GM12892 (cell line): ENCODE results near the gene TRUB1.

ENCODE experiments used
- POLR2A ChIP-seq: IDR thresholded peaks from 2 replicates; pipeline ENCODE4 v1.6.1; 2011; ENCODE audit warnings: low read depth, low read length, control low read depth
- POLR2AphosphoS5 ChIP-seq: IDR thresholded peaks from 2 replicates; pipeline ENCODE4 v1.6.1; 2011; ENCODE audit warnings: low read depth, low read length, control low read depth

- no peak for TF ChIP-seq POLR2A
- TF ChIP-seq POLR2AphosphoS5 = no peak
Observed at GRCh38 chr10:114990991-114991390, 53.0 kb downstream of the TRUB1 start.
